Epithelial cell of prostate (primary cell): ENCODE results near the gene C1orf174.

Experiments used
- DNase-seq: peaks from one replicate; pipeline ENCODE4 v3.0.0-alpha.2; 2011; ENCODE audit warnings: low read depth, low spot score
- H3K27ac ChIP-seq: fragments of 450-650 bp; 2 replicates; pipeline ENCODE4 v1.5.1; 2017; ENCODE audit warnings: mild to moderate bottlenecking

The C1orf174 gene

DNA sequence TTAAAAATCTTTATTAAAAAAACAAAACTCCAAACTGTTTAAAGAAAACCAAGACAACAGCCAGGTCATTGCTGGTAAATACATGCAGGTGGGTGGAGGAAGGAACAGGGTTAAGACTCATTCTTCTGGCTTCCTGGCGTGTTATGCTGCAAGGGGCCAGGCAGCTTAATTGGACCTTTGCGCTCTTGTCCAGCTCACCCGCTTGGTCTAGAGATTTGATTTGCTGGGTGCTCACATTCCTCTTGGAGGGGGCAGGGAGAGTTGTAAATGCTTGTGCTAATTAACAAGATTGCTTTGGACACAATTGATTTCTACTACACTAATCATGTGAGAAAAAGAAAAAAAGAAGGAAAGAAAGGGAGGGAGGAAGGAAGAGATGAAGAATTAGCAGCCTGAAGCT, 53.5 kb downstream of the C1orf174 start:
- no peak for DNase-seq
- no peak overlapping the region for H3K27ac ChIP-seq

DNA sequence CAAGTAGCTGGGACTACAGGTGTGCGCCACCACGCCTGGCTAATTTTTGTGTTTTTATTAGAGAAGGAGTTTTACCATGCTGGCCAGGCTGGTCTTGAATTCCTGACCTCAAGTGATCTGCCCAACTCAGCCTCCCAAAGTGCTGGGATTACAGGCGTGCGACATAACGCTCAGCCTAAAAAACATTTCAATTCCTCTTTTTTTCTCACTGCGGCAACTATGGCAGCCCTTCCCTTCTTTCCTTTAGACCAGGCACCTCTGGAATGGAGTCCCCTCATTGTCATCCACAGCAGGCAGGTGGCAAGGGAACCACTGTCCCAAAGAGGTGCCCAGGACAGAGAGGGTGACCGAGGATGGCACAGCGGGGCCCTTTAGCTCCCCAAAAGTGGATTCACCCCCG, 57.2 kb downstream of the C1orf174 start:
- DNase-seq = no peak
- H3K27ac ChIP-seq = no peak overlapping the region

DNA sequence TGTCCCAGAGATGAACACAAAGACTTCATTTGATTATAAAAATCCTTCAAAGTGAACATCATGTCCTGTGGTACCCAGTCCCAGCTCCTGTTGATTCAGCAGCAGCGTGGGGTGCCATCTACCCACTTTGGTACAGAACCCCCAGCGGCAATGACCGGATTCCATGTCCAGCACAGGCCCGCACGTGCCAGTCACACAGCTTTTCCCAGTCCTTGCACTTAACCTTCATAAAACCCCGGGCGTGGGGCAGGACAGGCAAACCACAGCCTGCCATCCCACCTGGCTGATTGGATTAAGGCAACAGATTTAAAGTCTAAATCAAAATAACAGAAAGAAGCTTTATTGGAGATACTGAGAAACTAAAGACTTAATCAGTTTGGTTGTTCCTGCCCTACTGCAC, 58.6 kb downstream of the C1orf174 start:
- DNase-seq = no peak
- H3K27ac ChIP-seq = no peak overlapping the region
